Glomerular visceral epithelial cell (primary cell): ENCODE data around the gene MIA2.
"Not testable (repeated sequence)": the region's sequence is repeated elsewhere in the genome, so short reads cannot be mapped to it uniquely, and the experiment has no call there.

Source experiments
- DNase-seq: peaks from one replicate; pipeline ENCODE4 v3.0.0-alpha.2; 2016; ENCODE audit errors: extremely low spot score

Gene MIA2

DNA sequence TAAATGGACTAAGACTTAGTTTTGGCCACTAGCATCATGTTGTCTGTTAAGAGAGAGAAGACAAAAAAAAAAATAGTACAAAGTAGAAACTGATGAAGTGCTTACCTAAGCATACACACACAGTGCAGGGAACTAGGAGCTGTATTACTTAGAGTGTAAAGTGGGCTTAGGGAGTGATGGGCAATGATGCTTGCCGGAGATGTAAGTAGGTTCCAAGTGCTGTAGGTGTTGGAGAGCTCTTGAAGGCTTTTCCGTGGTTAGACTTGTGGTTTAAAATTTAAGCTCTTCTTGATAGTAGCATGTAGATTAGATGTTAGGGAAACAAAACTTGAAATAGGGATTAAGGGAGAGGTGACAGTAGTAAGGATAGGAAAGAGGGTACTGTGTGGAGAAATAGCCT, 34.7 kb downstream of the MIA2 start:
- DNase-seq: peak; percentile 25

GRCh38 chr14:39272918-39273317, 39.2 kb downstream of the MIA2 start:
- no peak for DNase-seq

GRCh38 chr14:39275395-39275794, 41.7 kb downstream of the MIA2 start:
- no peak for DNase-seq

DNA sequence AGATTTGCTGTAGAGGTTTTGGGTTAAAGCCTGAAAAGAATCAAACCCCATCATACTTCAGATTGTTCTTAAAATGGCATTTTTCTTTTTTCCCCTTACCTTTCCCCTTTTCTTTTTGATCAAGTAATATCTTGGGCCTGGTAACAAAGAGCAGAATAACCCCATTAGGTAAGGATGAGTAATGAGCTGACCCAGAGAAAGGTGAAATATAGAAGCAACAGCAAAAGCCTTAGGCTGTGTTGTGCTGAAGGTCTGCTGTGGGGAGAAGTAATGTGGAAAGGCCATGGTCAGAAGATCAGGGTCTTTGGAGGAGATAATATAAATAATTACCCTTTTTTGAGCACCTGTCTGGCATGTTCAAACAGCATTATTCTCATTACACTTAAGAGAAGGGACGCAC, 42.3 kb downstream of the MIA2 start:
- no peak for DNase-seq

GRCh38 chr14:39276579-39277114, 42.9 kb downstream of the MIA2 start:
- DNase-seq: no peak

DNA sequence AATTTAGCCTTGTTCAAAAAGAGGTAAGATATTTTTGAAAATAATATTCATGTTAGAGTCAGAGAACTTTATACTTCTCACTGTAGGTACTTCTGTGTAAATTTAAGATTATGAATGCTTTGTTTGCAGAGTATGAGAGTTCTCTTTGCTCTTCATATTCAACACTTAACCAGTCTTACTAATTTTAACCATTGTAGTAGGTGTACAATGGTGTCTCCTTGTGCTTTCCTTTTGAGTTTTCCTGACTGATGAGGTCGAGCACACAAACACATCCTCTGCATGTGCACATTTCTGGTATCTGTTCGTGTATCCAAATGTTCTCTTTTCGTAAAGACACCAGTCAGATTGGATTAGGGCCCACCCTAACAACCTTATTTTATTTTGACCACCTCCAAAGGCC, 45.8 kb downstream of the MIA2 start:
- DNase-seq: no peak

DNA sequence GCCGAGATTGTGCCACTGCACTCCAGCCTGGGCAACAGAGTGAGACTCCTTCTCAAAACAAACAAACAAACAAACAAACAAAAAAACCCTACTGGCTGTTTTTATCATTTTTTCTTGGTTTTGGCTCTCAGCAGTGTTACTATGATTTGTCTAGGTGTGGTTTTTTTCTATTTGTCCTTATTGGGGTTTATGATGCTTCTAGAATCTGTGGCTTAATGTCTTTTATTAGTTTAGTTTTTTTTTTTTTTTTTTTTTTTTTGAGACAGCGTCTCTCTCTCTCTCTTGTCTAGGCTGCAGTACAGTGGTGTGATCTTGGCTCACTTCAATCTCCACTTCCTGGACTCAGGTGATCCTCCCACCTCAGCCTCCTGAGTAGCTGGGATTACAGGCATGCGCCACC, 47.0 kb downstream of the MIA2 start:
- DNase-seq: not testable (repeated sequence)

GRCh38 chr14:39289523-39289922, 55.8 kb downstream of the MIA2 start:
- DNase-seq: no peak

- no peak for DNase-seq
These were observed 58.0 kb downstream of the MIA2 start for GRCh38 chr14:39291701-39292100.

DNA sequence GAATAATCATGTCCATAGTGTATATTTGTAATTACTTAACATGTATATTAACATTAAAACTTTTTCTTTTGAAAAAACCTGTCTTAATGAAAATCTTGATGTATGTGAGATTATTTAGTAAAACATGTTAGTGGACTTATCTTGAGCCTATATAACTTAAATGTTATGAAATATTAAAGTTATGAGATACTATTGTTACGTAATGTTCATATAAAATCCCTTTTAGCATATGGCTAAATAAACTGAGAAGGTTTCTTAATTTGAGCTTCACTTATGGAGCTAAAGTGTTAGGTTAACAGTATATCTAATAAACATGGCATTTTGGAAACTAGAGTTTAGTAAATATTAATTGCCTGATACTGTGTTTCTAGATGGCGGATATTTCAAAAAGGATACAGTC, 59.9 kb downstream of the MIA2 start:
- no peak for DNase-seq

- not testable (repeated sequence) for DNase-seq
These were observed 66.7 kb downstream of the MIA2 start for GRCh38 chr14:39300389-39300788.

GRCh38 chr14:39302124-39302810, 68.6 kb downstream of the MIA2 start:
- no peak for DNase-seq

DNA sequence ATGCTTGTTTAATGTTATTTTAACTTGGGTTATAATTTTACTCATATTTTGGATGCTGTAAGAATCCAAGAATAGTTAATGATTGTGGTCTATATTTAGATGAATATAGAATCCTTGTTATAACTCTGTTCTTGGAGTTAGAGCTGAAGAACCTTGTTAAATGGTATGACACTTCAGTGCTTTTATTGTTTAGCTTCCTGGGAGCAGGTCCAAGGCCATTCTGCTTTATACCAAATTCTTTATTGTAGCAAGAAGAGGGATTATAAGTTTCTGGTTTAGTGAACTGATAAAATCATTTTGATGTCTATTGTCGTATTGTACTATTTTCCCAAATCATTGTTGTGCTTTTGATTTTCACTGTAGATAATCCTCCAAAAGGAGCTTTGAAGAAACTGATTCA, 69.4 kb downstream of the MIA2 start:
- no peak for DNase-seq

GRCh38 chr14:39307815-39308214, 74.1 kb downstream of the MIA2 start:
- no peak for DNase-seq

DNA sequence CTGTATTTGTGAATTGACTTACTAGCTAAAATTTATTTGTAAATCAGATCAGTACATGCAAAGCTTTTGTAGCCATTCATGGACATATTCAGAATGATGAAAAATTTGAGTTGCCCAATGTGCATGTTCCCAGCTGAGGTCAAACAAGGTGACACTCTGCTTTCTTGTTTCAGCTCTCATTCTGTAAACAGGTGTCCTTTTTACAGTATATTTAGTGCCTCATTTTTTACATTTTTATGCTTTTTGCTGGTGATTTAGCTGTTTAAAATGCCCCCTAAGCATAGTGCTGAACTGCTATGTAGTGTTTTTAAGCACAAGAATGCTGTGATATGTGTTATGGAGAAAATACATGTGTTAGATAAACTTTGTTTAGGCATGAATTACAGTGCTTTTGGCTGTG, 76.3 kb downstream of the MIA2 start:
- DNase-seq: no peak

GRCh38 chr14:39315859-39316444, 82.2 kb downstream of the MIA2 start:
- DNase-seq: no peak

DNA sequence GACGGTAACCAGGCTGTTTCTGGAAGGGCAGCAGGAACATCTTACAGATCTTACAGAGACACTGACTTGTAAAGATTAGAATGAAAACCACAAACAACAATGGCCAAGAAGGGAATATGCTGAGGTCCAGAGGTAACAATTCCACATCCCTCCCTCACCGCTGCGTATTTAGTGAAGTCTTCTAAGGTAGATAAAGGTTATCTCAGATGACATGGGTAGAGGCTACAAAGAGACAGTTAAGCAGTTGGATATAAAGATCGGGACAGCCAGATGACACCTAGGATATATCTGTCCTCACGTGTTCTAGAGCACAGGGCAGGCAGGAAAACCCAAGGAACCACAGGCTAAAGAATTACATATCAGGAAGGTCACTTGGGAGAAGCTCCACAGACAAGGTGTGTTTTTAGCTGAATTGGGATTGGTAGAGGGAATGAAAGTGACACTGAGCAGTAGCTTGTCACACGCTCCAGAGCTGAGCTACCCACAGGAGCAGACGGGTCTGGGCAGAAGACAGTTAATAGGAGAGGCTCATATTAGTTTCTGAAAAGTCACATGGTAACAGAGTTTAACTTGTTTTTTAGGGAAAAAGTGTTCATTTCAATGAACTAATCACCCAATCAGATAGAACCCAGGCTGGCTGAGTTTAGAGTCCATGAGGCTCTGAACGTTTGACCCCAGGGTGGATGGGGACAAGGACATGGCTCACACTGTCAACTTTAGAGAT, 83.3 kb downstream of the MIA2 start:
- DNase-seq: no peak

- no peak for DNase-seq
These were observed 84.9 kb downstream of the MIA2 start for GRCh38 chr14:39318574-39318973.

DNA sequence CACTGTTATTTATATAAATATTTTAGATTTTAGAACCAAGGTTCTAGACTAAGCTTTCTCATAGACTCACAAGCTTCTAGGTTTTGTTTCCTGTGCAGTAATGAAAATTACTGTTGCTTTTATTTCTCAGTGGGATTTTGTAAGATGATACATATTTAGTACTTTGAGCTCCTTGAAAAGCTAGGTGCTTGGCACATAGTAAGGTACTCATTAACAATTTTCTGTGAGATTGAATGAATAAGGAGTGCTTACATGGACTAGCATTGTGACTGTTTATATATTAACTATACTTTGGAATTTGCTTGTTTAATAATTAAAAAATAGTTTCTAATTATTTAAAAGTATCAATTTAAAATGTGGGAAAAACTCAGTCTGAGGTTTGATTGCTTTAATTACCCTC, 85.7 kb downstream of the MIA2 start:
- DNase-seq: no peak

- DNase-seq: no peak
These were observed 86.6 kb downstream of the MIA2 start for GRCh38 chr14:39320318-39320717.

- DNase-seq: no peak
These were observed 89.1 kb downstream of the MIA2 start for GRCh38 chr14:39322807-39323206.

- DNase-seq: no peak
These were observed 90.4 kb downstream of the MIA2 start for GRCh38 chr14:39324097-39324496.

DNA sequence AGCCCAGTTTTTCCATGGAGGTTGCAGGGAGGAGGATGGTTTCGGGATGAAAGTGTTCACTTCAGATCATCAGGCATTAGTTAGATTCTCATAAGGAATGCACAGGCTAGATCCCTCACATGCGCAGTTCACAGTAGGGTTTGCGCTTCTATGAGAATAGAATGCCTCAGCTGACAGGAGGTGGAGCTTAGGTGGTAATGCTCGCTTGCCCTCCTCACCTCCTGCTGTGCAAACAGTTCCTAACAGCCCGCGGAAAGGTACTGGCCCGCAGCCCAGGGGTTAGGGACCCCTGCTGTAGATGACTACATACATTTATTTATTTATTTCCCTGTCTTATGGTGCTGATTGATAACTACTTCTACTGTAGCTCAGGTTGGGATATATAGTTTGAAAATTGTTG, 105.3 kb downstream of the MIA2 start:
- DNase-seq: no peak
